HEK293 (cell line): ENCODE measurements around the gene TOMM40.

Experiments
- ATF2 ChIP-seq: fragments of 450-650 bp; formaldehyde crosslinking; IDR thresholded peaks from 2 replicates; pipeline ENCODE4 v1.5.1; 2016; ENCODE audit warnings: missing biosample characterization, missing genetic modification characterization, low read depth
- CTCF ChIP-seq: fragments of 450-650 bp; formaldehyde crosslinking; IDR thresholded peaks from 2 replicates; pipeline ENCODE4 v1.5.1; 2016; ENCODE audit warnings: missing biosample characterization, missing genetic modification characterization
- HOXD13 ChIP-seq: sonication (generic); formaldehyde crosslinking; IDR thresholded peaks from 2 replicates; pipeline ENCODE4 v1.8.0; 2022; ENCODE audit warnings: missing genetic modification reagents, borderline replicate concordance
- KLF9 ChIP-seq: fragments of 450-650 bp; formaldehyde crosslinking; IDR thresholded peaks from 2 replicates; pipeline ENCODE4 v1.5.1; 2016; ENCODE audit warnings: missing biosample characterization, missing genetic modification characterization, low read depth
- ZBTB11 ChIP-seq: fragments of 450-650 bp; formaldehyde crosslinking; conservative IDR thresholded peaks from 2 replicates; pipeline ENCODE4 v1.5.1; 2016; ENCODE audit warnings: low read depth, missing biosample characterization, missing genetic modification characterization
- ZBTB8A ChIP-seq: fragments of 450-650 bp; formaldehyde crosslinking; IDR thresholded peaks from 2 replicates; pipeline ENCODE4 v1.5.1; 2016; ENCODE audit warnings: missing biosample characterization, missing genetic modification characterization
- ZNF121 ChIP-seq: fragments of 450-650 bp; formaldehyde crosslinking; IDR thresholded peaks from 2 replicates; pipeline ENCODE4 v1.5.1; 2016; ENCODE audit warnings: missing biosample characterization, missing genetic modification characterization
- ZNF223 ChIP-seq: fragments of 450-650 bp; formaldehyde crosslinking; IDR thresholded peaks from 2 replicates; pipeline ENCODE4 v1.5.1; 2016; ENCODE audit warnings: missing biosample characterization, missing genetic modification characterization
- ZNF362 ChIP-seq: fragments of 450-650 bp; formaldehyde crosslinking; IDR thresholded peaks from 2 replicates; pipeline ENCODE4 v1.5.1; 2016; ENCODE audit warnings: missing biosample characterization, missing genetic modification characterization

- TF ChIP-seq ZNF223 (no peak), KLF9 (tag by site-specific recombination) (no peak), ATF2 (tag by site-specific recombination) (no peak), ZBTB11 (tag by site-specific recombination) (no peak), CTCF (tag by site-specific recombination) (no peak), HOXD13 (CRISPR knock-in tag) (no peak), ZNF121 (no peak), ZNF362 (tag by site-specific recombination) (no peak), ZBTB8A (tag by site-specific recombination) (no peak)
Measured at GRCh38 chr19:44925114-44925891, 34.2 kb downstream of the TOMM40 start.
